ENCODE measurements around the gene PRKCH. TPM values are rescaled to one million over a fixed set of nuclear protein-coding genes. Genes with fewer than 3 reads are reported as not detected.

Gene PRKCH
- total and polyA plus RNA-seq, 9 of the 15 experiments (the other 6 are each of a cell fraction or from before 2014, with no cell fraction given) = 0.61 to 4.4 (median 4.0) TPM

DNA sequence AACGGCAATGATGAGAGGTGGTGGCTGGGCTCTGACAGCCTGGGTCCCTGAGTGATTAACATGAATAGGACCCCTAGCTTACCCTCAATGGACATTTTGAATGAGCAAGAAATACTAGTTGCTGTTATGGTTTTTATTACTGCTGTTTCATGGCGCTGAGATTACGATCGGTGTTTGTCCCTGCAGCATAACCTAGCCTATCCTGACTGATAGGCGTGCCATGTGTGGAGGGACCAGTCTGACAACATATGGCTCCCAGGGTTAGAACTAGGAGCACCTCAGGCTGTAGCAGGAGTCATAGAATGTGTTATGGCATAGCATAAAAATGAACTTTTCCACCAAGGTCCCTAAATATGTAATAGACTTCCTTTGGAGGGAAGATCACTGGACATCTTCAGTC, 236.5 kb downstream of the PRKCH start:
- no peak overlapping the region for H3K9ac ChIP-seq (ENCODE audit: insufficient read depth in 1 of 2, low read depth in 2 of 2, low read length in 2 of 2)
- 72% methylated on average over 5 of the region's 5 CpGs for WGBS (ENCODE audit: insufficient coverage, low coverage, missing lambda C conversion rate)
- H3K4me1 ChIP-seq (replicated peaks in 1 of 2; ENCODE audit: control insufficient read depth in 2 of 2, insufficient read depth in 2 of 2, low read length in 2 of 2) = peaks cover 20 to 42% of the 10 kb centered on the region in 2 experiments
- no peaks in the 10 kb centered on the region for H3K79me2 ChIP-seq (ENCODE audit: control insufficient read depth, insufficient read depth, low read length)
- no peaks in the 10 kb centered on the region for H4K20me1 ChIP-seq (replicated peaks; ENCODE audit: control insufficient read depth, insufficient read depth, low read length)
- H3K9me3 ChIP-seq (replicated peaks; ENCODE audit: control insufficient read depth, insufficient read depth, low read depth, low read length) = no peaks in the 10 kb centered on the region
- TF ChIP-seq ZNF23 (CRISPR knock-in tag; IDR thresholded peaks at IDR 0.05) (no peak), HDAC2 (IDR thresholded peaks at IDR 0.05) (no peak), ZNF41 (CRISPR knock-in tag; conservative IDR thresholded peaks at IDR 0.05) (no peak), ZNF12 (CRISPR knock-in tag; IDR thresholded peaks at IDR 0.05) (peak; percentile 98), FOXJ3 (CRISPR knock-in tag; IDR thresholded peaks at IDR 0.05) (no peak)
- FAIRE-seq (no peak), DNase-seq (ENCODE audit: extremely low read depth in 1 of 4, low spot score in 3 of 4) (no peak), ATAC-seq (no peak)
- H3K27me3 ChIP-seq (ENCODE audit: control insufficient read depth in 2 of 2, insufficient read depth in 2 of 2, low read length in 2 of 2) = no peaks in the 10 kb centered on the region
- no peak overlapping the region for H3K4me2 ChIP-seq (ENCODE audit: insufficient read depth, low read length)
- H3K9me1 ChIP-seq (ENCODE audit: control insufficient read depth, insufficient read depth, low read length) = no peaks in the 10 kb centered on the region
- H3K4me3 ChIP-seq = no peak overlapping the region
- POLR2A ChIA-PET = no interaction called here
- CTCF ChIA-PET (ENCODE audit: low intra/inter-chr PET ratio) = no interaction called here
- H3K27ac ChIP-seq (ENCODE audit: extremely low read depth, low read depth, low read length) = no peak overlapping the region
- no peak overlapping the region for H2AFZ ChIP-seq (ENCODE audit: low read depth, low read length)
- no TSS peak for BruUV-seq (replicated peaks)
- intact Hi-C loops (cut with micrococcal nuclease) (no loop called here), in situ Hi-C loops (cut with MboI) (no loop called here)
- H3K36me3 ChIP-seq (ENCODE audit: control insufficient read depth, insufficient read depth, low read length) = no peaks in the 10 kb centered on the region

DNA sequence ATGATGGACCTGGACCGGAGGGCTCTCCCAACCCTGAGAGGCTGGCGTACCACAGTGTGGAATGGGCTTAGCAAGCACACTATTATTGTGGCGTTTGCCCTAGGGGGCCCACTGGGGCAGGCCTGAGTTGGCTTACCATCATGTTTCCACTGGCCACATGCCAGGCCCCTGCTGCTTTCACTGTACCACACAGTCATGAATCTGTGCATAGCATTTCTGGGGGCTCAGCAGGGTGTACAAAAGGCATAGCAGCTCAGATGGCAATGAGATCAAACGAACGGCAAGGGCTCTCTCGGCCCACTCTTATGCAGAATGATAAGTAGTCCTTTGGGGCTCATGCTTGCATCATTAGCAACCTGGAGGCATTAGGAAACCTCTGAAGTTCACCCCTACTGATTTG, 236.9 kb downstream of the PRKCH start:
- Histone ChIP-seq H3K4me3 (no peak overlapping the region), H3K9me3 (replicated peaks; ENCODE audit: control insufficient read depth, insufficient read depth, low read depth, low read length) (no peaks in the 10 kb centered on the region), H3K27ac (ENCODE audit: extremely low read depth, low read depth, low read length) (no peak overlapping the region), H3K27me3 (ENCODE audit: control insufficient read depth in 2 of 2, insufficient read depth in 2 of 2, low read length in 2 of 2) (no peaks in the 10 kb centered on the region), H3K4me1 (replicated peaks in 1 of 2; ENCODE audit: control insufficient read depth in 2 of 2, insufficient read depth in 2 of 2, low read length in 2 of 2) (peaks cover 20 to 42% of the 10 kb centered on the region in 2 experiments), H3K36me3 (ENCODE audit: control insufficient read depth, insufficient read depth, low read length) (no peaks in the 10 kb centered on the region), H4K20me1 (replicated peaks; ENCODE audit: control insufficient read depth, insufficient read depth, low read length) (no peaks in the 10 kb centered on the region), H2AFZ (ENCODE audit: low read depth, low read length) (no peak overlapping the region), H3K79me2 (ENCODE audit: control insufficient read depth, insufficient read depth, low read length) (no peaks in the 10 kb centered on the region), H3K4me2 (ENCODE audit: insufficient read depth, low read length) (no peak overlapping the region), H3K9me1 (ENCODE audit: control insufficient read depth, insufficient read depth, low read length) (no peaks in the 10 kb centered on the region), H3K9ac (ENCODE audit: insufficient read depth in 1 of 2, low read depth in 2 of 2, low read length in 2 of 2) (no peak overlapping the region)
- CTCF ChIA-PET (ENCODE audit: low intra/inter-chr PET ratio) = no interaction called here
- FAIRE-seq = no peak
- in situ Hi-C loops (cut with MboI) = no loop called here
- WGBS (ENCODE audit: insufficient coverage, low coverage, missing lambda C conversion rate) = 89% methylated on average over 4 of the region's 6 CpGs
- no peak for DNase-seq (ENCODE audit: extremely low read depth in 1 of 4, low spot score in 3 of 4)
- BruUV-seq (replicated peaks) = no TSS peak
- intact Hi-C loops (cut with micrococcal nuclease) = no loop called here
- ATAC-seq = no peak
- POLR2A ChIA-PET = no interaction called here
- TF ChIP-seq SMARCA4 (IDR thresholded peaks at IDR 0.05) = no peak
- TF ChIP-seq, protein P1, sequence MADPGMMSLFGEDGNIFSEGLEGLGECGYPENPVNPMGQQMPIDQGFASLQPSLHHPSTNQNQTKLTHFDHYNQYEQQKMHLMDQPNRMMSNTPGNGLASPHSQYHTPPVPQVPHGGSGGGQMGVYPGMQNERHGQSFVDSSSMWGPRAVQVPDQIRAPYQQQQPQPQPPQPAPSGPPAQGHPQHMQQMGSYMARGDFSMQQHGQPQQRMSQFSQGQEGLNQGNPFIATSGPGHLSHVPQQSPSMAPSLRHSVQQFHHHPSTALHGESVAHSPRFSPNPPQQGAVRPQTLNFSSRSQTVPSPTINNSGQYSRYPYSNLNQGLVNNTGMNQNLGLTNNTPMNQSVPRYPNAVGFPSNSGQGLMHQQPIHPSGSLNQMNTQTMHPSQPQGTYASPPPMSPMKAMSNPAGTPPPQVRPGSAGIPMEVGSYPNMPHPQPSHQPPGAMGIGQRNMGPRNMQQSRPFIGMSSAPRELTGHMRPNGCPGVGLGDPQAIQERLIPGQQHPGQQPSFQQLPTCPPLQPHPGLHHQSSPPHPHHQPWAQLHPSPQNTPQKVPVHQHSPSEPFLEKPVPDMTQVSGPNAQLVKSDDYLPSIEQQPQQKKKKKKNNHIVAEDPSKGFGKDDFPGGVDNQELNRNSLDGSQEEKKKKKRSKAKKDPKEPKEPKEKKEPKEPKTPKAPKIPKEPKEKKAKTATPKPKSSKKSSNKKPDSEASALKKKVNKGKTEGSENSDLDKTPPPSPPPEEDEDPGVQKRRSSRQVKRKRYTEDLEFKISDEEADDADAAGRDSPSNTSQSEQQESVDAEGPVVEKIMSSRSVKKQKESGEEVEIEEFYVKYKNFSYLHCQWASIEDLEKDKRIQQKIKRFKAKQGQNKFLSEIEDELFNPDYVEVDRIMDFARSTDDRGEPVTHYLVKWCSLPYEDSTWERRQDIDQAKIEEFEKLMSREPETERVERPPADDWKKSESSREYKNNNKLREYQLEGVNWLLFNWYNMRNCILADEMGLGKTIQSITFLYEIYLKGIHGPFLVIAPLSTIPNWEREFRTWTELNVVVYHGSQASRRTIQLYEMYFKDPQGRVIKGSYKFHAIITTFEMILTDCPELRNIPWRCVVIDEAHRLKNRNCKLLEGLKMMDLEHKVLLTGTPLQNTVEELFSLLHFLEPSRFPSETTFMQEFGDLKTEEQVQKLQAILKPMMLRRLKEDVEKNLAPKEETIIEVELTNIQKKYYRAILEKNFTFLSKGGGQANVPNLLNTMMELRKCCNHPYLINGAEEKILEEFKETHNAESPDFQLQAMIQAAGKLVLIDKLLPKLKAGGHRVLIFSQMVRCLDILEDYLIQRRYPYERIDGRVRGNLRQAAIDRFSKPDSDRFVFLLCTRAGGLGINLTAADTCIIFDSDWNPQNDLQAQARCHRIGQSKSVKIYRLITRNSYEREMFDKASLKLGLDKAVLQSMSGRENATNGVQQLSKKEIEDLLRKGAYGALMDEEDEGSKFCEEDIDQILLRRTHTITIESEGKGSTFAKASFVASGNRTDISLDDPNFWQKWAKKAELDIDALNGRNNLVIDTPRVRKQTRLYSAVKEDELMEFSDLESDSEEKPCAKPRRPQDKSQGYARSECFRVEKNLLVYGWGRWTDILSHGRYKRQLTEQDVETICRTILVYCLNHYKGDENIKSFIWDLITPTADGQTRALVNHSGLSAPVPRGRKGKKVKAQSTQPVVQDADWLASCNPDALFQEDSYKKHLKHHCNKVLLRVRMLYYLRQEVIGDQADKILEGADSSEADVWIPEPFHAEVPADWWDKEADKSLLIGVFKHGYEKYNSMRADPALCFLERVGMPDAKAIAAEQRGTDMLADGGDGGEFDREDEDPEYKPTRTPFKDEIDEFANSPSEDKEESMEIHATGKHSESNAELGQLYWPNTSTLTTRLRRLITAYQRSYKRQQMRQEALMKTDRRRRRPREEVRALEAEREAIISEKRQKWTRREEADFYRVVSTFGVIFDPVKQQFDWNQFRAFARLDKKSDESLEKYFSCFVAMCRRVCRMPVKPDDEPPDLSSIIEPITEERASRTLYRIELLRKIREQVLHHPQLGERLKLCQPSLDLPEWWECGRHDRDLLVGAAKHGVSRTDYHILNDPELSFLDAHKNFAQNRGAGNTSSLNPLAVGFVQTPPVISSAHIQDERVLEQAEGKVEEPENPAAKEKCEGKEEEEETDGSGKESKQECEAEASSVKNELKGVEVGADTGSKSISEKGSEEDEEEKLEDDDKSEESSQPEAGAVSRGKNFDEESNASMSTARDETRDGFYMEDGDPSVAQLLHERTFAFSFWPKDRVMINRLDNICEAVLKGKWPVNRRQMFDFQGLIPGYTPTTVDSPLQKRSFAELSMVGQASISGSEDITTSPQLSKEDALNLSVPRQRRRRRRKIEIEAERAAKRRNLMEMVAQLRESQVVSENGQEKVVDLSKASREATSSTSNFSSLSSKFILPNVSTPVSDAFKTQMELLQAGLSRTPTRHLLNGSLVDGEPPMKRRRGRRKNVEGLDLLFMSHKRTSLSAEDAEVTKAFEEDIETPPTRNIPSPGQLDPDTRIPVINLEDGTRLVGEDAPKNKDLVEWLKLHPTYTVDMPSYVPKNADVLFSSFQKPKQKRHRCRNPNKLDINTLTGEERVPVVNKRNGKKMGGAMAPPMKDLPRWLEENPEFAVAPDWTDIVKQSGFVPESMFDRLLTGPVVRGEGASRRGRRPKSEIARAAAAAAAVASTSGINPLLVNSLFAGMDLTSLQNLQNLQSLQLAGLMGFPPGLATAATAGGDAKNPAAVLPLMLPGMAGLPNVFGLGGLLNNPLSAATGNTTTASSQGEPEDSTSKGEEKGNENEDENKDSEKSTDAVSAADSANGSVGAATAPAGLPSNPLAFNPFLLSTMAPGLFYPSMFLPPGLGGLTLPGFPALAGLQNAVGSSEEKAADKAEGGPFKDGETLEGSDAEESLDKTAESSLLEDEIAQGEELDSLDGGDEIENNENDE (IDR thresholded peaks at IDR 0.05; ENCODE audit: low read depth, low read length) = no peak
